Ovary (tissue), 9 donors: ENCODE results near the gene ME1. TPM values are rescaled to one million over a fixed set of nuclear protein-coding genes. Genes with fewer than 3 reads are reported as not detected.

ENCODE experiments used
- DNase-seq, 5 donors: peaks; one replicate each; pipeline ENCODE4 v3.0.0-alpha.2; 2019 to 2020
- H3K27ac ChIP-seq, 2 donors: fragments of 200-600 bp; one replicate each; pipeline versions ENCODE4 v1.5.1 to v1.8.0; 2019 to 2022
- H3K27me3 ChIP-seq: fragments of 200-600 bp; one replicate; pipeline ENCODE4 v1.8.0; 2022
- H3K36me3 ChIP-seq: fragments of 200-600 bp; sonication (generic); one replicate; pipeline ENCODE4 v1.5.1; 2019
- H3K4me1 ChIP-seq: one replicate; pipeline ENCODE4 v1.8.1; 2013; ENCODE audit warnings: mild to moderate bottlenecking, moderate library complexity; ENCODE audit not compliant: insufficient read depth
- H3K4me3 ChIP-seq: fragments of 200-600 bp; sonication (generic); one replicate; pipeline ENCODE4 v1.5.1; 2017
- H3K9me3 ChIP-seq, 2 donors: fragments of 200-600 bp in 1 of 2; sonication (generic) in 1 of 2; one replicate each; pipeline versions ENCODE4 v1.5.1 to v1.8.1; 2013 to 2019; ENCODE audit warnings: mild to moderate bottlenecking in 1 of 2, moderate library complexity in 1 of 2
- EP300 ChIP-seq: sonication (generic); formaldehyde crosslinking; IDR thresholded peaks from one replicate; pipeline ENCODE4 v1.6.1; 2017; ENCODE audit warnings: antibody characterized with exemption
- POLR2A ChIP-seq: fragments of 450-650 bp; IDR thresholded peaks from one replicate; pipeline ENCODE4 v1.6.1; 2017; ENCODE audit warnings: antibody characterized with exemption, mild to moderate bottlenecking, moderate library complexity
- WGBS, 3 donors: extraction: QIAGEN DNeasy Blood & Tissue Kit in 1 of 3; methylation state at CpG; one replicate each; pipeline versions ENCODE4 v1.1.5 to v1.1.7; 2013 to 2017; 5-methylcytosine and 5-hydroxymethylcytosine counted together
- intact Hi-C, 4 donors: fragments of 100-400 bp; cut with DNase I; formaldehyde crosslinking; loops; one replicate each; pipeline versions ENCODE4 v1.11.0 to v1.15.1; 2022 to 2023
- polyA plus RNA-seq, 2 donors: library from polyadenylated mRNA; stranded (reverse); fragments of 200-250 nt in 1 of 2; fragments of 350-450 nt in 1 of 2; fragmentation: Illumina TruSeq in 1 of 2; extraction: RNeasy Lipid Tissue Mini Kit (QIAGEN cat#74804) in 1 of 2; gene quantifications; one replicate each; pipeline ENCODE4 v1.2.3, GENCODE V29; 2013 to 2014
- total RNA-seq, 7 donors: library from RNA; depleted of rRNA in 2 of 7; stranded (reverse); fragments of >200 nt in 2 of 7; fragmentation: NEBNext Ultra II Directional in 3 of 7; extraction: Animal tissue kit (Norgen Biotek cat#: 25700) in 3 of 7; gene quantifications; one replicate each; pipeline versions ENCODE4 v1.1.0 to v1.2.4, GENCODE V29; 2016 to 2023
- TF ChIP-seq, protein P1 (sequence below), 3 donors: fragments of 450-650 bp in 2 of 3; fragments of 200-600 bp in 1 of 3; IDR thresholded peaks; one replicate each; pipeline versions ENCODE4 v1.5.1 to v1.8.0; 2016 to 2022; ENCODE audit warnings: antibody characterized with exemption in 3 of 3, mild to moderate bottlenecking in 1 of 3
- donor health status: DM: no; HTN: no; CAD: no; lungs with moderate emphysema.
- donor health status: DM: no; HTN: no; CAD: no.
- donor health status: Bipolar disorder and iron deficiency.
- donor health status: DM: yes; HTN: yes; CAD: no.
- donor health status: DM: no; HTN: no; CAD: no.
- donor health status: DM: yes; HTN: yes; CAD: no.

The ME1 gene
- total and polyA plus RNA-seq, 9 donors: 7.5 to 19.6 (median 14.9) TPM

DNA sequence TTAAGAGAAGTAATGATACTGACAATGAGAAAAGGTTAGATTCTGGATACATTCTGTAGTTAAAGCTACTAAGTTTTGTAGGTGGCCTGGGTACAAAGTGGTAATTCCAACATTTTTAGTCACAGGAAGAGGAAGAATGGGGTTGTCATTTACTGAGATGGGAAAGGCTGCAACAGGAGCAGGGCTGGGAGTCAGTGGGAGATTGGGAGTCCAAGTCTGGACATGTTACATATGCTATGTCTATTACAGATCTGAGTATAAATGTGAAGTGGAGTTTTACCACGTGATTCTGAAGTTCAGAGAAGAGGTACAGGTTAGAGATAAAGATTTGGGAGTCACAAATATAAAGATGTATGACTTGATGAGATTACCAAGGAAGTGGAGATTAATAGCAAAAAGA, 121.5 kb downstream of the ME1 start:
- Histone ChIP-seq H3K4me1 (no peaks in the 10 kb centered on the region), H3K9me3 (no peaks in the 10 kb centered on the region), H3K36me3 (no peaks in the 10 kb centered on the region), H3K4me3 (no peak overlapping the region), H3K27ac (no peak overlapping the region), H3K27me3 (no peaks in the 10 kb centered on the region)
- WGBS, 3 donors: 32 to 47% (median 45%) methylated on average over 1 of the region's 1 CpG
- DNase-seq: no peak
- TF ChIP-seq EP300 (no peak), POLR2A (no peak)
- TF ChIP-seq, protein P1, sequence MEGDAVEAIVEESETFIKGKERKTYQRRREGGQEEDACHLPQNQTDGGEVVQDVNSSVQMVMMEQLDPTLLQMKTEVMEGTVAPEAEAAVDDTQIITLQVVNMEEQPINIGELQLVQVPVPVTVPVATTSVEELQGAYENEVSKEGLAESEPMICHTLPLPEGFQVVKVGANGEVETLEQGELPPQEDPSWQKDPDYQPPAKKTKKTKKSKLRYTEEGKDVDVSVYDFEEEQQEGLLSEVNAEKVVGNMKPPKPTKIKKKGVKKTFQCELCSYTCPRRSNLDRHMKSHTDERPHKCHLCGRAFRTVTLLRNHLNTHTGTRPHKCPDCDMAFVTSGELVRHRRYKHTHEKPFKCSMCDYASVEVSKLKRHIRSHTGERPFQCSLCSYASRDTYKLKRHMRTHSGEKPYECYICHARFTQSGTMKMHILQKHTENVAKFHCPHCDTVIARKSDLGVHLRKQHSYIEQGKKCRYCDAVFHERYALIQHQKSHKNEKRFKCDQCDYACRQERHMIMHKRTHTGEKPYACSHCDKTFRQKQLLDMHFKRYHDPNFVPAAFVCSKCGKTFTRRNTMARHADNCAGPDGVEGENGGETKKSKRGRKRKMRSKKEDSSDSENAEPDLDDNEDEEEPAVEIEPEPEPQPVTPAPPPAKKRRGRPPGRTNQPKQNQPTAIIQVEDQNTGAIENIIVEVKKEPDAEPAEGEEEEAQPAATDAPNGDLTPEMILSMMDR (IDR thresholded peaks at IDR 0.05): no peak
- intact Hi-C loops: no loop called here

DNA sequence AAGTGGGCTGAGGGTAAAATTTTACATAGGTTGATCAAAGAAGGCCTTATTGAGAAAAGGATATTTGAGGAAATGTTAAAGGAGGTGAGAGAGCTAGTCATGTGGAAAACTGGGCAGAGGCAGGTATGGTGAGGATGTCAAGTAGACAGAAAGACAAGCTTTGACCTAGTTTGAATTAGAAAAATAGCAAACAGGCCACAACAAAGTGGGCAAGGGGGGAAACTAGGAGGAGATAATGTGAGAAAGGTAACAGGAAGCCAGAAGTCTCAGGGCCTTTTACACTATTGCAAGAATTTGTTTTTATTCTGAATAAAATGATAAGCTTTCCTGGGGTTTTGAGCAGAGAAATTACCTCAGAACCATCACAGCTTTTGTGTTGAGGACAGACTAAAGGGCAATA, 122.0 kb downstream of the ME1 start:
- TF ChIP-seq POLR2A: no peak
- no peak for TF ChIP-seq EP300
- TF ChIP-seq, protein P1 (IDR thresholded peaks at IDR 0.05): no peak
- Histone ChIP-seq H3K27ac (no peak overlapping the region), H3K4me1 (no peaks in the 10 kb centered on the region), H3K9me3 (no peaks in the 10 kb centered on the region), H3K4me3 (no peak overlapping the region), H3K36me3 (no peaks in the 10 kb centered on the region), H3K27me3 (no peaks in the 10 kb centered on the region)
- DNase-seq: no peak
- intact Hi-C loops: no loop called here

DNA sequence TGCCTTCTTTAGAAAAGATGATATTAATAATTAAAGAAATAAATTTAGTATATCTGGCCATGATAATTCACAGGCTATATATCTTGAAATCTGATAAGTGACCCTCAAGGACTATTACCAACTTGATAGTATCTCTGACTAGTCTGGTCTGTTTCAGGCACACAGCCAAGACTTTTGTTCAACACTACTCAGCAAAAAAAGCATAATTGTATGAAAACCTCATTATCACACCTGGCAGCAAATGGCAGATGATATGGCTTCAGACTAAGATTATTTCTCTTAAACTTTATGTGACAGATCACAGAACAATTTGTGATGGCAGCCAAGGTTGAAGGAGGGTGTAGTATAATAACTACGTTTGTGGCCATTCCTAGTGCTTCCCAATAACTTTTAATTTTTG, 123.0 kb downstream of the ME1 start:
- intact Hi-C loops: no loop called here
- DNase-seq: no peak
- H3K36me3 ChIP-seq: no peaks in the 10 kb centered on the region
- no peaks in the 10 kb centered on the region for H3K27me3 ChIP-seq
- WGBS, 3 donors: 78 to 88% (median 80%) methylated on average over 1 of the region's 1 CpG
- H3K4me1 ChIP-seq: no peaks in the 10 kb centered on the region
- no peaks in the 10 kb centered on the region for H3K9me3 ChIP-seq
- H3K4me3 ChIP-seq: no peak overlapping the region
- TF ChIP-seq EP300 (no peak), POLR2A (no peak)
- TF ChIP-seq, protein P1 (IDR thresholded peaks at IDR 0.05): no peak
- no peak overlapping the region for H3K27ac ChIP-seq

DNA sequence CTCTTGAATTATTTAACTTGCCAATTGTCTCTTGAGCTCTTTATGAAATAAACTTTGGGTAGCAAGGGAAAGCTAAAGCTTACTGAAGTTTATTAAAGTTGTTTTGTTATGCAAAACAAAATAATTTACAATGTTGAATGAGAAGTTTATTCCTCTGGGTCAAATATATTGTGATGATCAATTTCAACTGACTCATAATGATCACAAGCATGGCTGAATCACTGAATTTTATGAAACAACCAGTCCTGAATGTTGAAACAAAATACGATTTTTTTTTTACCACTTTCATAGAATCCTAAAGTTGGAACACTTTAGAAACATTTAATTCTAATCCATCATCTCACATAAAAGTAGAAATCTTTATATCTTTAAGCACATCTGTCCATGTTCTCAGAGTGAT, 127.4 kb downstream of the ME1 start:
- no peak overlapping the region for H3K4me3 ChIP-seq
- no peaks in the 10 kb centered on the region for H3K27me3 ChIP-seq
- intact Hi-C loops: no loop called here
- no peaks in the 10 kb centered on the region for H3K36me3 ChIP-seq
- H3K4me1 ChIP-seq: no peaks in the 10 kb centered on the region
- WGBS, 3 donors: 69 to 76% (median 75%) methylated on average over 1 of the region's 1 CpG
- no peaks in the 10 kb centered on the region for H3K9me3 ChIP-seq
- H3K27ac ChIP-seq: no peak overlapping the region
- TF ChIP-seq, protein P1 (IDR thresholded peaks at IDR 0.05): no peak
- no peak for DNase-seq

DNA sequence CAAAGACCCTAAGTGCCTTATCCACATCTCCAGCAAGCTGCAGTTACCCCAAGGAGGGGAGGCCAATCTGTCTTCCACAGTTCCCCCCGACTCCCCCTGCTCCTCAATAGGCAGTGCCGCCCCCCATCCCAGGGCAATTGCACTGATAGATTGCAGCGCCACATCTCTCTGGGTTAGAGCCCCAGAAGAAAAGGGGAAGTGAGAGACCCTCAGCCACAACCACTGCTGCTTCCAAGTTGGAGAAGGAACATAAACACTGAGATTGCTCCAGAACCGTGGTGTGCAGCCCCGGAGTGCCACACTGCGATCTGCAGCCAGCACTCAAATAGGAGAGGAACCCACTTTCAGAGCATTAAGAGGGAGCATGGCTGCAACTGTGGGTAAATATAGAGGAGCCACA, 136.2 kb downstream of the ME1 start:
- DNase-seq: no peak
- Histone ChIP-seq H3K36me3 (no peaks in the 10 kb centered on the region), H3K4me3 (no peak overlapping the region), H3K4me1 (no peaks in the 10 kb centered on the region), H3K27me3 (no peaks in the 10 kb centered on the region), H3K9me3 (no peaks in the 10 kb centered on the region), H3K27ac (no peak overlapping the region)
- WGBS, 3 donors: 85 to 96% (median 94%) methylated on average over 4 to 6 of the region's 6 CpGs
- intact Hi-C loops: no loop called here
- TF ChIP-seq, protein P1 (IDR thresholded peaks at IDR 0.05): no peak
- TF ChIP-seq POLR2A: no peak
- no peak for TF ChIP-seq EP300
